Endothelial cell of umbilical vein (primary cell): ENCODE data around the gene FAM185A.

Experiments used
- JUN ChIP-seq: IDR thresholded peaks from 2 replicates; pipeline ENCODE4 v1.6.1; 2011; ENCODE audit warnings: borderline replicate concordance, low read depth; ENCODE audit not compliant: insufficient read length, insufficient read depth
- POLR2A ChIP-seq: IDR thresholded peaks from 2 replicates; pipeline ENCODE4 v1.6.1; 2012; ENCODE audit warnings: low read depth, mild to moderate bottlenecking, control low read depth, low read length
- TF ChIP-seq, protein P1 (sequence below), 2 donors: IDR thresholded peaks; 1 replicate in 1 of 2; 2 replicates in 1 of 2; pipeline ENCODE4 v1.5.1; 2011; ENCODE audit warnings: low read length in 2 of 2, mild to moderate bottlenecking in 2 of 2, moderate library complexity in 2 of 2, control low read depth in 1 of 2, inconsistent platforms in 1 of 2, low read depth in 1 of 2; ENCODE audit not compliant: insufficient read depth in 1 of 2; ENCODE audit errors: extremely low read depth in 1 of 2

GRCh38 chr7:102841290-102841689, 92.5 kb downstream of the FAM185A start:
- TF ChIP-seq, protein P1, sequence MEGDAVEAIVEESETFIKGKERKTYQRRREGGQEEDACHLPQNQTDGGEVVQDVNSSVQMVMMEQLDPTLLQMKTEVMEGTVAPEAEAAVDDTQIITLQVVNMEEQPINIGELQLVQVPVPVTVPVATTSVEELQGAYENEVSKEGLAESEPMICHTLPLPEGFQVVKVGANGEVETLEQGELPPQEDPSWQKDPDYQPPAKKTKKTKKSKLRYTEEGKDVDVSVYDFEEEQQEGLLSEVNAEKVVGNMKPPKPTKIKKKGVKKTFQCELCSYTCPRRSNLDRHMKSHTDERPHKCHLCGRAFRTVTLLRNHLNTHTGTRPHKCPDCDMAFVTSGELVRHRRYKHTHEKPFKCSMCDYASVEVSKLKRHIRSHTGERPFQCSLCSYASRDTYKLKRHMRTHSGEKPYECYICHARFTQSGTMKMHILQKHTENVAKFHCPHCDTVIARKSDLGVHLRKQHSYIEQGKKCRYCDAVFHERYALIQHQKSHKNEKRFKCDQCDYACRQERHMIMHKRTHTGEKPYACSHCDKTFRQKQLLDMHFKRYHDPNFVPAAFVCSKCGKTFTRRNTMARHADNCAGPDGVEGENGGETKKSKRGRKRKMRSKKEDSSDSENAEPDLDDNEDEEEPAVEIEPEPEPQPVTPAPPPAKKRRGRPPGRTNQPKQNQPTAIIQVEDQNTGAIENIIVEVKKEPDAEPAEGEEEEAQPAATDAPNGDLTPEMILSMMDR (IDR thresholded peaks at IDR 0.05; ENCODE audit: extremely low read depth in 1 of 2, insufficient read depth in 1 of 2, low read depth in 1 of 2, low read length in 2 of 2) = no peak
- TF ChIP-seq JUN (no peak), POLR2A (no peak)
